Globus pallidus (tissue), 1 donor: ENCODE data around the gene NSMCE1.
A peak's percentile ranks its signal among the peaks of the same experiment; 100 is the strongest.

Source experiments
- DNase-seq: peaks from one replicate; pipeline ENCODE4 v3.0.0-alpha.2; 2015; ENCODE audit warnings: low spot score

The NSMCE1 gene, protein sequence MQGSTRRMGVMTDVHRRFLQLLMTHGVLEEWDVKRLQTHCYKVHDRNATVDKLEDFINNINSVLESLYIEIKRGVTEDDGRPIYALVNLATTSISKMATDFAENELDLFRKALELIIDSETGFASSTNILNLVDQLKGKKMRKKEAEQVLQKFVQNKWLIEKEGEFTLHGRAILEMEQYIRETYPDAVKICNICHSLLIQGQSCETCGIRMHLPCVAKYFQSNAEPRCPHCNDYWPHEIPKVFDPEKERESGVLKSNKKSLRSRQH

GRCh38 chr16:27268376-27269299 is at the start of gene NSMCE1:
Gene NSMCE1 (minus strand): TSS chr16:27268772. CDS start chr16:27257570, 11,202 bp downstream.
- DNase-seq, result peak; percentile 94

- DNase-seq, result no peak
Measured at GRCh38 chr16:27317738-27318391, 49.3 kb upstream of the NSMCE1 start.

DNA sequence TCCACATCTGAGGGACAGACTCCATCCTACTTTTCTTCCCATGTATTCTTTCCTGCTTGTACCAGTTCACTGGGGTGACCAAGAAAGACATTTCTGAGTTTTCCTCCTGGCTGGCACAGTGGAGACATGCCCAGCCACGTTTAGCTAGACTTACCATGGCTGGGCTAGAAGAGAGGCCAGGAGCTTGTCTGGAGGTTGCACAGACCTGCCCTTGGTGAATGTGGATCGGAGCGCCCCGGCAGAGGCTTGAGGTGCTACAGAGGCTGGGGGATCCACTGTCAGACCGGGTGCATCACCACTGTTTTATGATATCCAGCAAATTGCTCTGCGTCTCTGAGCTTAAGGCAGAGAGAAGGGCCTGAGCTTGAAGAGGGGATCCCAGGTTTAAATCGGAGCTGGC is 48.7 kb upstream of the NSMCE1 start:
- DNase-seq, result no peak

DNA sequence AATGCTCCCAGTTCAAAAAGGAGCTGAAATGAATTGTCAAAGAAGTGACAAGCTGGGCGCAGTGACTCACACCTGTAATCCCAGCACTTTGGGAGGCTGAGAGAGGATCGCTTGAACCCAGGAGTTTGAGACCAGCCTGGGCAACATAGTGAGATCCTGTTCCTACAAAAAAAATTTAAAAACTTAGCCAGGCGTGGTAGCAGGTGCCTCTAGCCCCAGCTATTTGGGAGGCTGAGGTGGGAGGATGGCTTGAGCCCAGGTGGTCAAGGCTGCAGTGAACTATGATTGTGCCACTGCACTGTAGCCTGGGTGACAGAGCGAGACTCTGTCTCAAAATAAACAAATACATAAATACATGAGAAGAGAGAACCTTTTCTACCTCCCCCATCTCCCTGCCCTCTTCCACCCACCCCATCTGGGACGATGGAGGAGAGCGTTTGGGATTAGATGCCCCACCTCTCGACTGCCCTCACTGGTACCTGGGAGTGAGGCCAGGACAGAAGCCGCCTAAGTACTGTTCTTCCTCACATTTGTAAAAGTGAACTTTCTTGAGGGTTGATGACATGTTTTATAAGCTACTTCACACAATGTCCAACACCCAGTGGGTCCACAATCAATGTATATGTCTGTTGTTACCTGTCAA is 47.6 kb upstream of the NSMCE1 start:
- no peak for DNase-seq

- DNase-seq, result no peak
Measured at GRCh38 chr16:27315333-27316037, 46.9 kb upstream of the NSMCE1 start.

- DNase-seq, result no peak
Measured at GRCh38 chr16:27314986-27315332, 46.4 kb upstream of the NSMCE1 start.

DNA sequence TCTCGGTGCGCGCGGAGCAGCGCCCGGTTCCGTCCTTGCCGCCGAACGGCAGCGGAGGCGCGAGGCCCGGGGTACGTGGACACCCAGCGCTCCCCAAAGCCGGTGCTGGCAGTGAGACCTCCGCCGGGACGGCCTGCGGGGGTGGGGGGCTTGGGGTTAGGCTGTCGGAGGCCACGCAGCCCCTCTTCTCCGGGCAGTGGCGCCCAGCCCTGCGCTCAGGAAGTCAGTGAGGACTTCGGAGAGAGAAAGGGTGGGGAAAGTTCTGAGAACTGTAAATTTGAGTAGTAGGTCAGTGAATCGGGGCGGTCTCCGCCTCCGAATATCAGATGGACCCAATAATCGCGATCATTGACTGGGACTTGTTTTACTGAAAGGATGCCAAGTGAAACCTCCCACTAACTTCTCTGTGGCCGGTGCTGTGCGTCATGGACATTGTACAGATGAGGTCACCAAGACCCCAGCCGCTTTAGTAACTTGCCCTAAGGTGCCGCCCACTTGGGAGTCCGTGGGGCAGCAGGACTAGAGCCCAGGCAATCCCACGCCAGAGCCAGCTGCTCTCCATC is 45.7 kb upstream of the NSMCE1 start:
- DNase-seq, result no peak

DNA sequence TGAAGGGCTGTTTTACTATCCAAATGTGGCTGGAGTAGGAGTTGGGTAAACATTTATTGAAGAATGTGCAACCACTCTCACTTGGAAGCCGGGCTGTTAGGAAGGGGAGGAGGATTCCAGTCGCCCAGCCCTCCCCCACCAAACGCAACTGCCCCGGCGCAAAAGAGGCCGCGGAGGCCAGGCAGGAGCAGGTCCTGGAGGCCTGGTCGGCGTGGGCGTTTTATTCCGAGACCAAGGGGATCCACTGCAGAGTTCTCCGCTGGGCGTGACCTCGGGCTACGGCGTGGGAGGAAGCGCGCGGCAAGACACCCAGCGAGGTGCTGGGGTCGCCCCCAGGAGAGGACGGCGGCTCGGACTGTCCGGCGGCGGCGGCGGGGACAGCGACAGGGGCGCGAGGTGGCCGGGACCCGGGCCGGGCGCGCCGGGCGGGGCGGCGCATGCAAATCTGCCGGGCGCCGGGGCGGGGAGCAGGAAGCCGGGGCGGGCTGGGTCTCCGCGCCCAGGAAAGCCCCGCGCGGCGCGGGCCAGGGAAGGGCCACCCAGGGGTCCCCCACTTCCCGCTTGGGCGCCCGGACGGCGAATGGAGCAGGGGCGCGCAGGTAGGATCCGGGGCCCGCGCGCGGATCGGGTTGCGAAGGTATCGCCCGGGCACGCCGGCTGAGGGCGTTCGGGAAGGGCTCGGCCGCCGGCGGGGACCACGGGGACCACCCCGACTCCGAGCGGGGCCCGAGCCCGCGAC is 45.0 kb upstream of the NSMCE1 start, which contains the start of gene IL4R:
Gene IL4R (plus strand): TSS at position 553 of the 739 bp plus-strand sequence. CDS start 26,230 bp downstream, outside the sequence.
- DNase-seq, result no peak

- DNase-seq, result no peak
Measured at GRCh38 chr16:27312580-27313421, 44.2 kb upstream of the NSMCE1 start.

- no peak for DNase-seq
Measured at GRCh38 chr16:27311897-27312303, 43.3 kb upstream of the NSMCE1 start.

DNA sequence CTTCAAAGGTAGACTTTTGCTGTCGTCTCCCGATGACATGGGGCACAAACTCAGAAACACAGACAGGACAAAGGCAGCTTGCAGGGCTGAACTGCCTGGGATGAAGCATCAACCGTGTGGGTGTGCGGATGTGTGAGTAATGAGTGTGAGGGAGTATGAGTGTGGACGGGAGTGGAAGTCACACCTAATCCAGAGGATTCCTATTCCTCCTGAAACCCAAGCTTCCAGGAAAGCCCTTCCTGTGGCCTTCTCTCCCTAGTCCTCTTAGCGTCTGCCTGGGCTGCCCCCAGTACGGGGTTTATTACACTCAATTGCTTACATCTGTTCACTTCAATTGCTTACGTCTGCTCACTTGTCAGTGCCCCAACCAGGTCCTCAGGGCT is 42.9 kb upstream of the NSMCE1 start:
- no peak for DNase-seq

- DNase-seq, result no peak
Measured at GRCh38 chr16:27310576-27311447, 42.2 kb upstream of the NSMCE1 start.

GRCh38 chr16:27308792-27309191 is 40.2 kb upstream of the NSMCE1 start:
- DNase-seq, result no peak

DNA sequence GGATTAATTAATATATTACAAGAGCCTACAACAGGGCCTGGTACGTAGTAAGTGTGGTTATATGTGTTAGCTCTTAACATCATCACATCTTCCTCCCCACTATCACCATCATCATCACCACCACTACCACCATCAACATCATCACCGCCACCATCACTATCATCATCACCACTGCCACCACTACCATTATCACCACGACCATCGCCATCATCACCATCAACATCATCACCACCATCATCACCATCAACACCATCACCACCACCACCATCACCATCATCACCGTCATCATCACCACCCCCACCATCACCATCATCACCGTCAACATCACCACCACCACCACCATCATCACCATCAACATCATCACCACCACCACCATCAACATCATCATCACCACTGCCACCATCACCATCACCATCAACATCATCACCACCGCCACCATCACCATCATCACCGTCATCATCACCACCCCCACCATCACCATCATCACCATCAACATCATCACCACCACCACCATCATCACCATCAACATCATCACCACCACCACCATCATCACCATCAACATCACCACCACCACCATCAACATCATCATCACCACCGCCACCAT is 37.4 kb upstream of the NSMCE1 start:
- DNase-seq, result no peak

- DNase-seq, result no peak
Measured at GRCh38 chr16:27304881-27305745, 36.5 kb upstream of the NSMCE1 start.

GRCh38 chr16:27304102-27304501 is 35.5 kb upstream of the NSMCE1 start:
- DNase-seq, result no peak
